H9 (cell line): Measurements from ENCODE around the gene CTSH. TPM values are rescaled to one million over a fixed set of nuclear protein-coding genes. Genes with fewer than 3 reads are reported as not detected.

Source experiments
- DNase-seq: peaks from one replicate; pipeline ENCODE4 v3.0.0-alpha.2; 2017
- H2AFZ ChIP-seq: one replicate; pipeline ENCODE4 v1.6.1; 2013; ENCODE audit warnings: mild to moderate bottlenecking, low read length, control low read depth, moderate library complexity
- H2AK5ac ChIP-seq: 2 replicates; pipeline ENCODE4 v1.6.1; 2013; ENCODE audit warnings: low read length, control low read depth, mixed read lengths; ENCODE audit not compliant: insufficient read length
- H2BK120ac ChIP-seq: one replicate; pipeline ENCODE4 v1.6.1; 2013; ENCODE audit warnings: low read depth, mild to moderate bottlenecking, low read length, control low read depth, inconsistent platforms; ENCODE audit not compliant: poor library complexity, severe bottlenecking
- H2BK12ac ChIP-seq: 2 replicates; pipeline ENCODE4 v1.6.1; 2013; ENCODE audit warnings: low read length, control low read depth, mixed read lengths, low read depth; ENCODE audit not compliant: insufficient read length
- H2BK15ac ChIP-seq: 2 replicates; pipeline ENCODE4 v1.6.1; 2013; ENCODE audit warnings: low read depth, low read length, control low read depth
- H2BK20ac ChIP-seq: one replicate; pipeline ENCODE4 v1.6.1; 2013; ENCODE audit warnings: low read depth, mild to moderate bottlenecking, low read length, control low read depth, inconsistent platforms; ENCODE audit not compliant: poor library complexity, severe bottlenecking
- H2BK5ac ChIP-seq: 2 replicates; pipeline ENCODE4 v1.6.1; 2013; ENCODE audit warnings: low read length, control low read depth, mixed read lengths; ENCODE audit not compliant: insufficient read length
- H3K14ac ChIP-seq: 2 replicates; pipeline ENCODE4 v1.6.1; 2013; ENCODE audit warnings: low read length, control low read depth; ENCODE audit not compliant: insufficient read depth
- H3K18ac ChIP-seq: 2 replicates; pipeline ENCODE4 v1.6.1; 2013; ENCODE audit warnings: low read depth, mild to moderate bottlenecking, mixed read lengths, low read length, control low read depth; ENCODE audit not compliant: insufficient read length
- H3K23ac ChIP-seq: 2 replicates; pipeline ENCODE4 v1.6.1; 2013; ENCODE audit warnings: low read length, control low read depth, mixed read lengths, low read depth; ENCODE audit not compliant: insufficient read length
- H3K23me2 ChIP-seq: 2 replicates; pipeline ENCODE4 v1.6.1; 2013; ENCODE audit warnings: low read depth, mild to moderate bottlenecking, mixed read lengths, low read length, control low read depth; ENCODE audit not compliant: insufficient read length, poor library complexity, severe bottlenecking
- H3K27ac ChIP-seq: 2 replicates; pipeline ENCODE4 v1.5.1; 2013; ENCODE audit warnings: low read length, control low read depth, mixed read lengths, low read depth; ENCODE audit not compliant: insufficient read length
- H3K27me3 ChIP-seq: 2 replicates; pipeline ENCODE4 v1.6.1; 2013; ENCODE audit warnings: low read length, control low read depth, inconsistent platforms; ENCODE audit not compliant: insufficient read depth
- H3K4ac ChIP-seq: 2 replicates; pipeline ENCODE4 v1.6.1; 2013; ENCODE audit warnings: low read depth, mild to moderate bottlenecking, control low read depth, inconsistent platforms, low read length, moderate library complexity
- H3K4me1 ChIP-seq: 2 replicates; pipeline ENCODE4 v1.6.1; 2013; ENCODE audit warnings: low read length, control low read depth, inconsistent platforms; ENCODE audit not compliant: insufficient read depth
- H3K4me2 ChIP-seq: 2 replicates; pipeline ENCODE4 v1.6.1; 2013; ENCODE audit warnings: low read length, control low read depth, mixed read lengths; ENCODE audit not compliant: insufficient read length, insufficient read depth
- H3K56ac ChIP-seq: 2 replicates; pipeline ENCODE4 v1.6.1; 2013; ENCODE audit warnings: low read depth, mild to moderate bottlenecking, mixed read lengths, low read length, control low read depth; ENCODE audit not compliant: insufficient read length
- H3K79me1 ChIP-seq: 2 replicates; pipeline ENCODE4 v1.6.1; 2013; ENCODE audit warnings: low read depth, mild to moderate bottlenecking, moderate library complexity, low read length, control low read depth, inconsistent platforms; ENCODE audit not compliant: insufficient read depth, poor library complexity, severe bottlenecking
- H3K79me2 ChIP-seq: 2 replicates; pipeline ENCODE4 v1.6.1; 2013; ENCODE audit warnings: low read length, control low read depth, inconsistent platforms; ENCODE audit not compliant: insufficient read depth
- H3K9ac ChIP-seq: 2 replicates; pipeline ENCODE4 v1.6.1; 2013; ENCODE audit warnings: low read length, control low read depth, mixed read lengths; ENCODE audit not compliant: insufficient read length; ENCODE audit errors: extremely low read depth
- H3K9me3 ChIP-seq: one replicate; pipeline ENCODE4 v1.6.1; 2013; ENCODE audit warnings: low read depth, low read length, inconsistent platforms; ENCODE audit not compliant: control insufficient read depth
- H3T11ph ChIP-seq: one replicate; pipeline ENCODE4 v1.6.1; 2013; ENCODE audit warnings: mild to moderate bottlenecking, low read length, control low read depth, inconsistent platforms
- H4K20me1 ChIP-seq: one replicate; pipeline ENCODE4 v1.6.1; 2013; ENCODE audit not compliant: control insufficient read depth, insufficient read length, insufficient read depth
- H4K5ac ChIP-seq: 2 replicates; pipeline ENCODE4 v1.6.1; 2013; ENCODE audit warnings: low read depth, mild to moderate bottlenecking, mixed read lengths, low read length, control low read depth; ENCODE audit not compliant: insufficient read length
- H4K8ac ChIP-seq: replicated peaks from 2 replicates; pipeline ENCODE4 v1.6.1; 2013; ENCODE audit warnings: low read length, control low read depth, mixed read lengths, low read depth; ENCODE audit not compliant: insufficient read length
- H4K91ac ChIP-seq: 2 replicates; pipeline ENCODE4 v1.6.1; 2013; ENCODE audit warnings: low read depth, mild to moderate bottlenecking, moderate library complexity, mixed read lengths, low read length, control low read depth; ENCODE audit not compliant: insufficient read length
- H3K27ac Mint-ChIP-seq, 3 experiments: 2 replicates in 2 of 3; 3 replicates in 1 of 3; pipeline ENCODE4 v1.8.0; 2020 to 2021; ENCODE audit warnings: mixed read lengths in 3 of 3, mild to moderate bottlenecking in 1 of 3, moderate library complexity in 1 of 3
- H3K27me3 Mint-ChIP-seq: 2 replicates; pipeline ENCODE4 v1.8.0; 2021; ENCODE audit warnings: low read depth, mild to moderate bottlenecking, moderate library complexity, mixed read lengths
- H3K36me3 Mint-ChIP-seq, 3 experiments: 2 replicates in 2 of 3; 3 replicates in 1 of 3; pipeline ENCODE4 v1.8.0; 2020 to 2021; ENCODE audit warnings: low read depth in 3 of 3, mixed read lengths in 3 of 3; ENCODE audit not compliant: insufficient read depth in 1 of 3
- H3K4me1 Mint-ChIP-seq, 2 experiments: 2 replicates each; pipeline ENCODE4 v1.8.0; 2020; ENCODE audit warnings: mixed read lengths in 2 of 2
- H3K4me3 Mint-ChIP-seq, 2 experiments: 2 replicates in 1 of 2; 3 replicates in 1 of 2; pipeline ENCODE4 v1.8.0; 2020 to 2021; ENCODE audit warnings: mild to moderate bottlenecking in 2 of 2, mixed read lengths in 2 of 2, moderate library complexity in 1 of 2
- H3K9me3 Mint-ChIP-seq, 2 experiments: 2 replicates in 1 of 2; 3 replicates in 1 of 2; pipeline ENCODE4 v1.8.0; 2020; ENCODE audit warnings: mild to moderate bottlenecking in 2 of 2, mixed read lengths in 2 of 2, moderate library complexity in 1 of 2
- WGBS: extraction: QIAGEN DNeasy Blood & Tissue Kit; methylation state at CpG from one replicate; pipeline ENCODE4 v1.1.7; 2013; ENCODE audit warnings: missing lambda C conversion rate, low lambda C conversion rate, mixed read lengths; ENCODE audit not compliant: insufficient read length; ENCODE audit errors: extremely low coverage; 5-methylcytosine and 5-hydroxymethylcytosine counted together
- total RNA-seq: library from RNA; stranded (reverse); gene quantifications from 2 replicates; pipeline ENCODE4 v1.2.1, GENCODE V29; 2021
- TF ChIP-seq, protein P1 (sequence below): fragments of 200-600 bp; sonication (generic); conservative IDR thresholded peaks from 3 replicates; pipeline ENCODE4 v1.8.0; 2021; ENCODE audit warnings: antibody characterized with exemption, mild to moderate bottlenecking

CTSH gene
- total RNA-seq, 1 experiment from 2014 or later, result 15.5 TPM

DNA sequence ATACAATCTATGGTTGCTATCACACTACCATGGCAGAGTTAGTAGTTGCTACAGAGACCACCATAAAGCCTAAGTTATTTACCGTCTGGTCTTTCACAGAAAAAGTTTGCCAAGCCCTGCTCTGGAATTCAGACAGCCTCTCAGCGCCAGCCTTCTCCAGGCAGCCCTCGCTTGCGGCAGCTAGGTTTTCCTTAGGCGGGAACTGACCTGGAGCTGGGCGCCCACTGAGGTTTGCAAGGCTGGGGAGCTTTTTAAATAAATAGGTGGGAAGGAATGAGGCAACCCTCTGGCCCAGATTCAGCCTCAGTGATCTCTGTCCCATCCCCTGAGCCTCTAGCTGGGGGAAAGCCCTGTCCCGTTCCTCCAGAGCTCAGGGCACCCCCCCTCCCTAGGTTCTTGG, 1.2 kb downstream of the CTSH start:
- Histone ChIP-seq H2BK12ac (no peak overlapping the region), H3K18ac (no peak overlapping the region), H2BK5ac (no peak overlapping the region), H3K27ac (no peak overlapping the region), H4K5ac (no peak overlapping the region), H3K9me3 (no peaks in the 10 kb centered on the region), H3T11ph (no peak overlapping the region), H3K14ac (no peak overlapping the region), H2BK120ac (no peak overlapping the region), H3K27me3 (no peaks in the 10 kb centered on the region; the same call in 1 of the 2 replicates), H4K20me1 (no peaks in the 10 kb centered on the region), H3K4ac (no peak overlapping the region), H2BK20ac (no peak overlapping the region), H2BK15ac (no peak overlapping the region), H3K23me2 (peaks cover 8% of the 10 kb centered on the region), H4K8ac (no peak overlapping the region), H4K91ac (no peak overlapping the region), H2AFZ (no peak overlapping the region), H3K9ac (no peak overlapping the region), H3K79me1 (no peaks in the 10 kb centered on the region), H3K56ac (no peak overlapping the region), H3K79me2 (no peaks in the 10 kb centered on the region), H2AK5ac (no peak overlapping the region), H3K4me1 (peaks cover 4% of the 10 kb centered on the region; the same call in 1 of the 2 replicates), H3K23ac (no peak overlapping the region), H3K4me2 (no peak overlapping the region)
- Mint-ChIP-seq H3K4me3 (peak overlapping the region; percentile 22 to 60; a peak in 4 of 5 replicates), H3K9me3 (no peaks in the 10 kb centered on the region), H3K27me3 (peaks cover 47% of the 10 kb centered on the region), H3K36me3 (no peaks in the 10 kb centered on the region; a peak in 1 of 7 replicates), H3K27ac (no peak overlapping the region), H3K4me1 (peaks cover 9 to 12% of the 10 kb centered on the region in 2 experiments)
- no peak for DNase-seq
- WGBS, result no CpG with 5 or more reads among the region's 7 CpGs
- TF ChIP-seq, protein P1, sequence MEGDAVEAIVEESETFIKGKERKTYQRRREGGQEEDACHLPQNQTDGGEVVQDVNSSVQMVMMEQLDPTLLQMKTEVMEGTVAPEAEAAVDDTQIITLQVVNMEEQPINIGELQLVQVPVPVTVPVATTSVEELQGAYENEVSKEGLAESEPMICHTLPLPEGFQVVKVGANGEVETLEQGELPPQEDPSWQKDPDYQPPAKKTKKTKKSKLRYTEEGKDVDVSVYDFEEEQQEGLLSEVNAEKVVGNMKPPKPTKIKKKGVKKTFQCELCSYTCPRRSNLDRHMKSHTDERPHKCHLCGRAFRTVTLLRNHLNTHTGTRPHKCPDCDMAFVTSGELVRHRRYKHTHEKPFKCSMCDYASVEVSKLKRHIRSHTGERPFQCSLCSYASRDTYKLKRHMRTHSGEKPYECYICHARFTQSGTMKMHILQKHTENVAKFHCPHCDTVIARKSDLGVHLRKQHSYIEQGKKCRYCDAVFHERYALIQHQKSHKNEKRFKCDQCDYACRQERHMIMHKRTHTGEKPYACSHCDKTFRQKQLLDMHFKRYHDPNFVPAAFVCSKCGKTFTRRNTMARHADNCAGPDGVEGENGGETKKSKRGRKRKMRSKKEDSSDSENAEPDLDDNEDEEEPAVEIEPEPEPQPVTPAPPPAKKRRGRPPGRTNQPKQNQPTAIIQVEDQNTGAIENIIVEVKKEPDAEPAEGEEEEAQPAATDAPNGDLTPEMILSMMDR, result no peak
